ENCODE measurements around the gene SDCCAG8. TPM values are rescaled to one million over a fixed set of nuclear protein-coding genes. Genes with fewer than 3 reads are reported as not detected.

SDCCAG8 gene
- total RNA-seq, 4 donors from 2014 or later = 21.6 to 62.7 (median 39.8) TPM

GRCh38 chr1:243428084-243428483 lies 172.2 kb downstream of the SDCCAG8 start:
- Histone ChIP-seq H3K4me1 (no peaks in the 10 kb centered on the region), H3K9me3 (no peaks in the 10 kb centered on the region), H3K27ac (no peak overlapping the region), H3K36me3 (peaks cover 22% of the 10 kb centered on the region), H3K4me3 (no peak overlapping the region), H3K27me3 (no peaks in the 10 kb centered on the region)
- TF ChIP-seq EP300 (IDR thresholded peaks at IDR 0.05) (no peak), CTCF (IDR thresholded peaks at IDR 0.05) (no peak), POLR2AphosphoS5 (IDR thresholded peaks at IDR 0.05) (no peak), POLR2A (IDR thresholded peaks at IDR 0.05) (no peak)
- DNase-seq (ENCODE audit: low spot score in 2 of 2) = no peak
- WGBS = 93% methylated on average over 3 of the region's 3 CpGs

GRCh38 chr1:243428617-243429342 lies 172.9 kb downstream of the SDCCAG8 start:
- TF ChIP-seq POLR2AphosphoS5 (IDR thresholded peaks at IDR 0.05) = no peak
- Histone ChIP-seq H3K36me3 (peaks cover 22% of the 10 kb centered on the region), H3K4me1 (no peaks in the 10 kb centered on the region), H3K9me3 (no peaks in the 10 kb centered on the region), H3K4me3 (no peak overlapping the region), H3K27me3 (no peaks in the 10 kb centered on the region), H3K27ac (no peak overlapping the region)
- DNase-seq (ENCODE audit: low spot score in 2 of 2) = no peak
- 80% methylated on average over 9 of the region's 9 CpGs for WGBS

GRCh38 chr1:243431591-243431990 lies 175.8 kb downstream of the SDCCAG8 start:
- no peaks in the 10 kb centered on the region for H3K9me3 ChIP-seq
- H3K27ac ChIP-seq = no peak overlapping the region
- H3K36me3 ChIP-seq = peaks cover 22% of the 10 kb centered on the region
- DNase-seq (ENCODE audit: low spot score in 2 of 2) = no peak
- WGBS = 96% methylated on average over 5 of the region's 5 CpGs
- no peaks in the 10 kb centered on the region for H3K27me3 ChIP-seq
- no peak for TF ChIP-seq POLR2A (IDR thresholded peaks at IDR 0.05)
- TF ChIP-seq CTCF (IDR thresholded peaks at IDR 0.05) = no peak
- no peak for TF ChIP-seq POLR2AphosphoS5 (IDR thresholded peaks at IDR 0.05)
- no peak for TF ChIP-seq EP300 (IDR thresholded peaks at IDR 0.05)
- no peaks in the 10 kb centered on the region for H3K4me1 ChIP-seq
- no peak overlapping the region for H3K4me3 ChIP-seq

GRCh38 chr1:243432136-243432535 lies 176.3 kb downstream of the SDCCAG8 start:
- no peak for DNase-seq (ENCODE audit: low spot score in 2 of 2)
- TF ChIP-seq POLR2AphosphoS5 (IDR thresholded peaks at IDR 0.05) (no peak), CTCF (IDR thresholded peaks at IDR 0.05) (no peak)
- Histone ChIP-seq H3K4me1 (no peaks in the 10 kb centered on the region), H3K27me3 (no peaks in the 10 kb centered on the region), H3K4me3 (no peak overlapping the region), H3K36me3 (peaks cover 18% of the 10 kb centered on the region), H3K9me3 (no peaks in the 10 kb centered on the region), H3K27ac (no peak overlapping the region)
- 87% methylated on average over 3 of the region's 3 CpGs for WGBS

GRCh38 chr1:243433737-243434370 lies 178.0 kb downstream of the SDCCAG8 start:
- Histone ChIP-seq H3K36me3 (peaks cover 7% of the 10 kb centered on the region), H3K9me3 (no peaks in the 10 kb centered on the region), H3K4me1 (no peaks in the 10 kb centered on the region), H3K27me3 (no peaks in the 10 kb centered on the region), H3K27ac (no peak overlapping the region), H3K4me3 (no peak overlapping the region)
- 94% methylated on average over 8 of the region's 8 CpGs for WGBS
- no peak for DNase-seq (ENCODE audit: low spot score in 2 of 2)
- TF ChIP-seq POLR2A (IDR thresholded peaks at IDR 0.05) (no peak), EP300 (IDR thresholded peaks at IDR 0.05) (no peak), CTCF (IDR thresholded peaks at IDR 0.05) (no peak), POLR2AphosphoS5 (IDR thresholded peaks at IDR 0.05) (no peak)

Data from suprapubic skin (tissue), 4 donors.